A673 (cell line): ENCODE measurements around the gene DNM2. TPM values are rescaled to one million over a fixed set of nuclear protein-coding genes. Genes with fewer than 3 reads are reported as not detected.
A peak's percentile ranks its signal among the peaks of the same experiment; 100 is the strongest.

ENCODE experiments used
- BruUV-seq: library from RNA; stranded (reverse); fragments of 400-500 nt; replicated peaks from 2 replicates; lab custom pipeline; 2021; lab: Mats Ljungman, UMichigan
- CTCF ChIA-PET: fragments of 300-600 bp; sonication (Branson Sonifier 250); formaldehyde crosslinking; loops from one replicate; lab custom pipeline; 2022; ENCODE audit warnings: antibody characterized with exemption; lab: Charles Lee
- POLR2A ChIA-PET: fragments of 300-600 bp; sonication (Branson Sonifier 250); formaldehyde crosslinking; loops from one replicate; lab custom pipeline; 2022; ENCODE audit warnings: antibody characterized with exemption; ENCODE audit not compliant: low non-redundant PET; lab: Charles Lee
- DNase-seq: peaks from one replicate; pipeline ENCODE4 v3.0.0-alpha.2; 2015; ENCODE audit warnings: low spot score
- H3K27ac ChIP-seq: fragments of 200-600 bp; sonication (generic); 2 replicates; pipeline ENCODE4 v1.5.1; 2016; ENCODE audit warnings: mixed run types, low read depth, mild to moderate bottlenecking, mixed read lengths, antibody characterized with exemption, low read length; ENCODE audit not compliant: poor library complexity, severe bottlenecking
- H3K27me3 ChIP-seq: fragments of 200-600 bp; sonication (generic); replicated peaks from 2 replicates; pipeline ENCODE4 v1.6.1; 2017; ENCODE audit warnings: mixed run types, low read depth, mild to moderate bottlenecking, mixed read lengths, antibody characterized with exemption, low read length; ENCODE audit not compliant: insufficient read depth, poor library complexity
- H3K36me3 ChIP-seq: fragments of 200-600 bp; sonication (generic); 2 replicates; pipeline ENCODE4 v1.6.1; 2016; ENCODE audit warnings: mixed run types, mild to moderate bottlenecking, mixed read lengths, antibody characterized with exemption, low read length; ENCODE audit not compliant: insufficient read depth, poor library complexity, severe bottlenecking
- H3K4me1 ChIP-seq: fragments of 200-600 bp; sonication (generic); 2 replicates; pipeline ENCODE4 v1.6.1; 2017; ENCODE audit warnings: mixed run types, mild to moderate bottlenecking, mixed read lengths, antibody characterized with exemption, low read length; ENCODE audit not compliant: insufficient read depth, poor library complexity, severe bottlenecking
- H3K4me3 ChIP-seq: fragments of 200-600 bp; sonication (generic); 2 replicates; pipeline ENCODE4 v1.5.1; 2016; ENCODE audit warnings: low read depth, mixed run types, mild to moderate bottlenecking, mixed read lengths, low read length; ENCODE audit not compliant: poor library complexity, severe bottlenecking
- H3K9me3 ChIP-seq: fragments of 200-600 bp; sonication (generic); 2 replicates; pipeline ENCODE4 v1.6.1; 2016; ENCODE audit warnings: mixed run types, low read depth, mild to moderate bottlenecking, mixed read lengths, antibody characterized with exemption, low read length; ENCODE audit not compliant: poor library complexity, severe bottlenecking
- CTCF ChIP-seq: fragments of 300-800, 200-600 bp; sonication (generic); conservative IDR thresholded peaks from 2 replicates; pipeline ENCODE4 v1.5.1; 2017; ENCODE audit warnings: low read depth, mild to moderate bottlenecking, antibody characterized with exemption, low read length, moderate library complexity, mixed read lengths
- EZH2 ChIP-seq: fragments of 200-600 bp; sonication (generic); IDR thresholded peaks from 2 replicates; pipeline ENCODE4 v1.6.1; 2017; ENCODE audit warnings: borderline replicate concordance, low read depth, mild to moderate bottlenecking, mixed read lengths, antibody characterized with exemption, low read length; ENCODE audit not compliant: poor library complexity, severe bottlenecking
- intact Hi-C: fragments of 100-400 bp; cut with micrococcal nuclease; formaldehyde crosslinking; loops from one replicate; pipeline ENCODE4 v1.10.0; 2022; ENCODE audit not compliant: unreplicated experiment
- total RNA-seq: library from RNA; stranded (reverse); gene quantifications from 2 replicates; pipeline ENCODE4 v1.2.3, GENCODE V29; 2021

The DNM2 gene
- total RNA-seq, 1 experiment from 2014 or later = 143 TPM

DNA sequence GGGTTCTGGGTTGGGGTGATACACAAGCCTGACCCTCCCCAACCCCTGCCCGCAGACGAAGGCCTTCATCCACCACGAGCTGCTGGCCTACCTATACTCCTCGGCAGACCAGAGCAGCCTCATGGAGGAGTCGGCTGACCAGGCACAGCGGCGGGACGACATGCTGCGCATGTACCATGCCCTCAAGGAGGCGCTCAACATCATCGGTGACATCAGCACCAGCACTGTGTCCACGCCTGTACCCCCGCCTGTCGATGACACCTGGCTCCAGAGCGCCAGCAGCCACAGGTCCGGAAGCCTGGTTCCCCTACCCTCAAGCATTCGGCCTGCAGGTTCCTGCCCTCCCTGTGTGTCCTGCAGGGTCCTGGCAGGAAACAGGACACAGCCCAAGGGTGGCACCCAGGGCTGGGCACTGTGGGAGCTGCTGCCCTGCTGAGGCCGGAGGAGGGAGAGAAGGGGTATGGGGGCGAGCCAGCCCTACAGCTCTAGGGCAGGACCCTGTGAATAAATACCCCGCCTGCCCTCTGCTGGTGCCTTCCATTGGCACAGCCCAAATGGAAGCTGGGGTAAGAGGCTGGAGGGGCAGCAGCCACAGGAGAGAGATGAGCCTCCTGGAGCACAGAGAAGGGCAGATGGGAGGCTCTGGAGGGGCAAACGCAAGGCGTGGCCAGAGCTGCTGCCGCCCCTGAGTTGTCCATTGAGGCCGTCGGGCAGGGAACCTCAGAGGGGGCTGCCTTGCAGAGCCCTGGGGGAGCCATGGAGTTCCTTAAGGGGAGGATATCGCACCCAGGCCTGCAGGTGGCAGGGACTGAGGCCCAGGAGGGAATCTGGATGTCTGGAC, 111.3 kb downstream of the DNM2 start:
- no peaks in the 10 kb centered on the region for H3K27me3 ChIP-seq
- no peaks in the 10 kb centered on the region for H3K4me1 ChIP-seq
- no peak overlapping the region for H3K4me3 ChIP-seq
- H3K27ac ChIP-seq = no peak overlapping the region
- BruUV-seq = no TSS peak
- intact Hi-C loops = no loop called here
- peaks cover 18% of the 10 kb centered on the region for H3K36me3 ChIP-seq
- H3K9me3 ChIP-seq = no peaks in the 10 kb centered on the region
- ChIA-PET POLR2A (no interaction called here), CTCF (interaction anchor here (0.5 to 1.5 kb wide), 4 partner anchors 21 to 248 kb away, joined by 3 to 6 read pairs (median 5); partner anchors contain the start of gene DNM2)
- no peak for DNase-seq
- TF ChIP-seq EZH2 (no peak), CTCF (peak; percentile 31; the same call in 1 of the 2 replicates)

DNA sequence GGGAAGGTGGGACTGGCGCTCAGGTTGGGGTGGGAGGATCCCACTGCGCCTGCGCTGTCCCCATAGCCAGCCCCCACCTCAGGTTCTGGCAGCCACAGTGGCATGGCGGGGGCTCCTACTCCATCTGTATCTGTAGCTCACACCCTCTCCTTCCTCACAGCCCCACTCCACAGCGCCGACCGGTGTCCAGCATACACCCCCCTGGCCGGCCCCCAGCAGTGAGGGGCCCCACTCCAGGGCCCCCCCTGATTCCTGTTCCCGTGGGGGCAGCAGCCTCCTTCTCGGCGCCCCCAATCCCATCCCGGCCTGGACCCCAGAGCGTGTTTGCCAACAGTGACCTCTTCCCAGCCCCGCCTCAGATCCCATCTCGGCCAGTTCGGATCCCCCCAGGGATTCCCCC, 112.1 kb downstream of the DNM2 start:
- DNase-seq = no peak

GRCh38 chr19:10830370-10830769, 112.5 kb downstream of the DNM2 start:
- TF ChIP-seq CTCF = no peak
- no peak for TF ChIP-seq EZH2
- no TSS peak for BruUV-seq
- ChIA-PET POLR2A (no interaction called here), CTCF (interaction anchor here (1.2 kb wide), 1 partner anchor 249 kb away, joined by 3 read pairs; no protein-coding TSS in a partner anchor)
- no peaks in the 10 kb centered on the region for H3K27me3 ChIP-seq
- no peak overlapping the region for H3K4me3 ChIP-seq
- no peak for DNase-seq
- peaks cover 13% of the 10 kb centered on the region for H3K36me3 ChIP-seq
- intact Hi-C loops = no loop called here
- H3K4me1 ChIP-seq = no peaks in the 10 kb centered on the region
- no peaks in the 10 kb centered on the region for H3K9me3 ChIP-seq
- H3K27ac ChIP-seq = no peak overlapping the region

More for the DNA sequence above, 112.1 kb downstream of the DNM2 start:
- peaks cover 13% of the 10 kb centered on the region for H3K36me3 ChIP-seq
- no TSS peak for BruUV-seq
- POLR2A ChIA-PET = no interaction called here
- no peaks in the 10 kb centered on the region for H3K4me1 ChIP-seq
- no peak for TF ChIP-seq EZH2
- TF ChIP-seq CTCF = no peak
- H3K4me3 ChIP-seq = no peak overlapping the region
- intact Hi-C loops = no loop called here
- CTCF ChIA-PET = interaction anchor here (0.5 to 1.2 kb wide), 3 partner anchors 21 to 249 kb away, joined by 3 to 6 read pairs (median 5); partner anchors contain the start of gene DNM2
- no peaks in the 10 kb centered on the region for H3K9me3 ChIP-seq
- H3K27me3 ChIP-seq = no peaks in the 10 kb centered on the region
- H3K27ac ChIP-seq = no peak overlapping the region
